Cardiac muscle cell (in vitro differentiated cells and primary cell): ENCODE measurements around the gene PIGU. TPM values are rescaled to one million over a fixed set of nuclear protein-coding genes. Genes with fewer than 3 reads are reported as not detected.

ENCODE experiments used
- DNase-seq, 2 donors: peaks; one replicate each; pipeline versions ENCODE4 v3.0.0 to v3.0.0-alpha.2; 2010 to 2017; ENCODE audit warnings: low read depth in 1 of 2, low spot score in 1 of 2
- H3K27ac ChIP-seq: fragments of 200-600 bp; sonication (generic); 2 replicates; pipeline ENCODE4 v1.5.1; 2016
- H3K27me3 ChIP-seq: fragments of 200-600 bp; sonication (generic); 2 replicates; pipeline ENCODE4 v1.6.0; 2016; ENCODE audit warnings: control low read depth
- H3K36me3 ChIP-seq: fragments of 200-600 bp; sonication (generic); 2 replicates; pipeline ENCODE4 v1.5.1; 2016; ENCODE audit warnings: control low read depth
- H3K4me1 ChIP-seq: fragments of 200-600 bp; sonication (generic); 2 replicates; pipeline ENCODE4 v1.8.1; 2017; ENCODE audit warnings: low read depth, mild to moderate bottlenecking, mixed run types
- H3K4me3 ChIP-seq: fragments of 200-600 bp; sonication (generic); 2 replicates; pipeline ENCODE4 v1.5.1; 2016; ENCODE audit warnings: mild to moderate bottlenecking
- H3K9me3 ChIP-seq: fragments of 200-600 bp; sonication (generic); 2 replicates; pipeline ENCODE4 v1.5.1; 2017; ENCODE audit warnings: low read depth, mild to moderate bottlenecking, control low read depth
- polyA plus RNA-seq: library from polyadenylated mRNA; unstranded; fragments of >200 nt; fragmentation: Nextera tagmentation; extraction: Ambion mirVana; gene quantifications from 2 replicates; pipeline ENCODE4 v1.2.1, GENCODE V29; 2016
- total RNA-seq: library from RNA; depleted of rRNA; stranded (reverse); fragments of >200 nt; gene quantifications from 2 replicates; pipeline ENCODE4 v1.2.3, GENCODE V29; 2016
- TF ChIP-seq, protein P1 (sequence below): IDR thresholded peaks from 2 replicates; pipeline ENCODE4 v1.5.1; 2012; ENCODE audit warnings: low read depth, mild to moderate bottlenecking, low read length

The PIGU gene
- total and polyA plus RNA-seq, 2 experiments from 2014 or later: 22.8 to 40.9 TPM

DNA sequence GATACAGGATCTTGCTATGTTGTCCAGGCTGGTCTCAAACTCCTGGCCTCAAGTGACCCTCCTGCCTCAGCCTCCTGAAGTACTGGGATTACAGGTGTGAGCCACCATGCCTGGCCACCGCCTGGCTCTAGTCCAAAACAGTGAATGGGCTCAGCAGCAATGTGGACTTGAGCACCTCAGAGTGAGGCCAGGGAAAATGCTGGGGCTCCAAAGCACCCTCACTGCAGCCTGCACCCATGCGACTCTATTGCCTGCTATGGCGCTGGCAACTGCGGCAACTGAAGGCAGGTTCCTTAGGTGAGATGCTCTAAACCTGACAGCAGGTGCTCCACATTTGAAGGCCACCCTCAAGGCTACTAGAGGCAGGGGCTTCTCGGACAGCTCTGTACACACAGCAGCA lies 91.9 kb downstream of the PIGU start:
- Histone ChIP-seq H3K36me3 (no peaks in the 10 kb centered on the region), H3K4me1 (peaks cover 13% of the 10 kb centered on the region), H3K27ac (no peak overlapping the region), H3K27me3 (no peaks in the 10 kb centered on the region), H3K9me3 (no peaks in the 10 kb centered on the region), H3K4me3 (no peak overlapping the region)
- TF ChIP-seq, protein P1, sequence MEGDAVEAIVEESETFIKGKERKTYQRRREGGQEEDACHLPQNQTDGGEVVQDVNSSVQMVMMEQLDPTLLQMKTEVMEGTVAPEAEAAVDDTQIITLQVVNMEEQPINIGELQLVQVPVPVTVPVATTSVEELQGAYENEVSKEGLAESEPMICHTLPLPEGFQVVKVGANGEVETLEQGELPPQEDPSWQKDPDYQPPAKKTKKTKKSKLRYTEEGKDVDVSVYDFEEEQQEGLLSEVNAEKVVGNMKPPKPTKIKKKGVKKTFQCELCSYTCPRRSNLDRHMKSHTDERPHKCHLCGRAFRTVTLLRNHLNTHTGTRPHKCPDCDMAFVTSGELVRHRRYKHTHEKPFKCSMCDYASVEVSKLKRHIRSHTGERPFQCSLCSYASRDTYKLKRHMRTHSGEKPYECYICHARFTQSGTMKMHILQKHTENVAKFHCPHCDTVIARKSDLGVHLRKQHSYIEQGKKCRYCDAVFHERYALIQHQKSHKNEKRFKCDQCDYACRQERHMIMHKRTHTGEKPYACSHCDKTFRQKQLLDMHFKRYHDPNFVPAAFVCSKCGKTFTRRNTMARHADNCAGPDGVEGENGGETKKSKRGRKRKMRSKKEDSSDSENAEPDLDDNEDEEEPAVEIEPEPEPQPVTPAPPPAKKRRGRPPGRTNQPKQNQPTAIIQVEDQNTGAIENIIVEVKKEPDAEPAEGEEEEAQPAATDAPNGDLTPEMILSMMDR: no peak
- no peak for DNase-seq

DNA sequence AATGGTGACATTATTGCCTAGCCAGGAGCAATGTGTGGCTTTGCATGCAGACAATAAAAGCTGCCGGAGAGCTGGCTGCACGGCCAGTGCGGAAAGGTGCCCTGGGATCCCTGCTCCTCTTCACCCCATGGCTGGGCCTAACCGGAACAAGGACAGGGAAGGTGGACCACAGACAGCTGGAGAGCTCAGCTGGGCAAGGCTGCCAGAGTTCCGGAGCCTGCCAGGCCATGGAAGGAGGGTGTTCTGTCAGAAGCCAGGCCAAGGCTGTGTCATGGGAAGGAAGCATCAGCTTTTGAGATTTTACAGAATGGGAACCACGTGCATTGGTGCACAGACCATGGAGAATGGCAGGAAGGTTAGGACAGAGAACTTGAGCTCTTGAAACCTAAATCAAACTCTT lies 93.3 kb downstream of the PIGU start:
- H3K4me3 ChIP-seq: no peak overlapping the region
- TF ChIP-seq, protein P1: no peak
- H3K9me3 ChIP-seq: no peaks in the 10 kb centered on the region
- no peaks in the 10 kb centered on the region for H3K27me3 ChIP-seq
- no peak for DNase-seq
- H3K36me3 ChIP-seq: no peaks in the 10 kb centered on the region
- H3K27ac ChIP-seq: no peak overlapping the region
- H3K4me1 ChIP-seq: peaks cover 17% of the 10 kb centered on the region

GRCh38 chr20:34582911-34583310 lies 94.0 kb downstream of the PIGU start:
- Histone ChIP-seq H3K36me3 (no peaks in the 10 kb centered on the region), H3K9me3 (no peaks in the 10 kb centered on the region), H3K27ac (no peak overlapping the region), H3K4me1 (peaks cover 22% of the 10 kb centered on the region), H3K4me3 (no peak overlapping the region), H3K27me3 (no peaks in the 10 kb centered on the region)
- TF ChIP-seq, protein P1: no peak
- DNase-seq: no peak

DNA sequence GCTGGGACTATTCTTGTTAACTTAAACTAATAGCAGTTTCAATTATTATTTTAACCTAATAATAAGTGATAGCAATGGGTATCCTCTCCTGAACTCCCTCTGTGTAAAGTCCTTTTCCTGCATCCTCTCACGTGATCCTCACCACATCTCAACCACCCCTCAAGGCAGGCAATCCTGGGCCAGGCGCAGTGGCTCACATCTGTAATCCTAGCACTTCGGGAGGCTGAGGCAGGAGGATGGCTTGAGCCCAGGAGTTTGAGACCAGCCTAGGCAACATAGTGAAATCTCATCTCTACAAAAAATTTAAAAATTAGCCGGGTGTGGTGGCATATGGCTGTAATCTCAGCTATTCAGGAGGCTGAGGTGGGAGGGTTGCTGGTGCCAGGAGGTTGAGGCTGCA lies 94.7 kb downstream of the PIGU start:
- H3K4me3 ChIP-seq: no peak overlapping the region
- DNase-seq: no peak
- TF ChIP-seq, protein P1: no peak
- H3K36me3 ChIP-seq: no peaks in the 10 kb centered on the region
- H3K27me3 ChIP-seq: no peaks in the 10 kb centered on the region
- peaks cover 22% of the 10 kb centered on the region for H3K4me1 ChIP-seq
- H3K27ac ChIP-seq: no peak overlapping the region
- H3K9me3 ChIP-seq: no peaks in the 10 kb centered on the region

GRCh38 chr20:34581341-34582184 lies 95.3 kb downstream of the PIGU start:
- Histone ChIP-seq H3K4me1 (peaks cover 16% of the 10 kb centered on the region), H3K27me3 (no peaks in the 10 kb centered on the region), H3K4me3 (no peak overlapping the region), H3K9me3 (no peaks in the 10 kb centered on the region), H3K36me3 (no peaks in the 10 kb centered on the region), H3K27ac (no peak overlapping the region)
- TF ChIP-seq, protein P1: no peak
- DNase-seq: peak in 1 of 2 donors; percentile 77
